Measurements from ENCODE around the gene PCBP4.
"Not testable (repeated sequence)": the region's sequence is repeated elsewhere in the genome, so short reads cannot be mapped to it uniquely, and the experiment has no call there.

The PCBP4 gene

DNA sequence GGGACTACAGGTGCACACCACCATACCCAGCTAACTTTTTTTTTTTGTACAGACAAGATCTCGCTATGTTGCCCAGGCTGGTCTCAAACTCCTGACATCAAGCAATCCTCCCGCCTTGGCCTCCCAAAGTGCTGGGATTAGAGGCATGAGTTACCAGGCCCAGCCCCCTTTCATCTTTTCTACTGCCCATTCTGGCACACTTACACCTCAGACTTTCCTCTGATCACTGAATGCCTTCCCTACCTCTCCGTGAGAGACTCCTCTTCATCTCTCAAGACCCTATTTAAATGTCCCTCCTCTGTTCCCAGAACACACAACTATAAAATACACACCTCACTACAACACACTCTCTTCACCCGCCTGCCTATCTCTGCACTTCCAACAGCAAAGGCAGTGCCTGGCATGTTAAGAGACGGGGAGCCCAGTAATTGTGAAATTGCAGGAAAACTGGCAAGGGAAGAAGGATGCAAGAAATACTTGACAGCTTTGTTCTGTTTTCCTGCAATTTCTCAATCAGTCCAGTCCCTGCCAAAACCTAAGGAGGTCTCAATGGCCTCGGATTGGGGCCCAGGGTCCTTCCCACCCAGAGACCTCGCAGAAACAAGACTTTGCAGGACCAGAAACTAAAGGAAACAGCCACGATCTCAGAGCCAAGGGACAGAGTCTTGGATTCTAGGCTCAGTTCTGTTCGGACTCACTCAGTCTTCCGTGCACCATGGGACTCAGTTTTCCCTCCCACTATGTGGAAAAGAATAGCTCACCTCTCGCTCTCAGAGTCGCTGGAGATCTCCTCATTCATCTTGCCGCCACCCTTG is 26.4 kb downstream of the PCBP4 start:
- no peak for DNase-seq

DNA sequence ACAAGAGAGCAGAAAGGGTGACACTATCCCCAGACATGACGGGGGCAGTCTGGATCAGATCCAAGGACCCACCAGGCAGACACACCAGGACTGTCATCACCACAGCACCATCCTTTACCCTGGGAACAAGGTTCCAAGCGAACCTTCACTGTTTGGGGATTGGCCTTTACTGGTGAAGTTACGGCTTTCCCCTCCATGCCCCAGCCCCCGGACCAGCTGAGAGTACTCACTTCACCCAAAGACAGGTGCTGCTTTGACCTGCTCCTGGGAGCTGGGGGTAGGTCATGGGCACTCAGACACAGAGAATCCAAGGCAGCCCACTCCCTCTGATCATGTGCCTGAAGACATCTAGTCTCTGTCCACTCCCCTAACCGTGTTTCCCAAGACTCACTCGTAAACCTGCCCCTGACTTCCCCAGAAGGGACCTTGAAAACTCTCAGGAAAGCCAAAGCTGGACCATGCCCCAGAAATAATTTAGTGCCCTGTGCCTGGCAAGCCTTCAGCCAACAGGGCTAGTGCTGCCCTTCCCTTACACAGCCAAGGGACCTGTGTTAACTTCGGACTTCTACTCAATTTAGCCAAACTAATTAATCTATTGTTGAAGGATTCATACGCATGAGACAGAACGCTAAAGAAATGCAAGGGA is 28.4 kb downstream of the PCBP4 start:
- no peak for DNase-seq

DNA sequence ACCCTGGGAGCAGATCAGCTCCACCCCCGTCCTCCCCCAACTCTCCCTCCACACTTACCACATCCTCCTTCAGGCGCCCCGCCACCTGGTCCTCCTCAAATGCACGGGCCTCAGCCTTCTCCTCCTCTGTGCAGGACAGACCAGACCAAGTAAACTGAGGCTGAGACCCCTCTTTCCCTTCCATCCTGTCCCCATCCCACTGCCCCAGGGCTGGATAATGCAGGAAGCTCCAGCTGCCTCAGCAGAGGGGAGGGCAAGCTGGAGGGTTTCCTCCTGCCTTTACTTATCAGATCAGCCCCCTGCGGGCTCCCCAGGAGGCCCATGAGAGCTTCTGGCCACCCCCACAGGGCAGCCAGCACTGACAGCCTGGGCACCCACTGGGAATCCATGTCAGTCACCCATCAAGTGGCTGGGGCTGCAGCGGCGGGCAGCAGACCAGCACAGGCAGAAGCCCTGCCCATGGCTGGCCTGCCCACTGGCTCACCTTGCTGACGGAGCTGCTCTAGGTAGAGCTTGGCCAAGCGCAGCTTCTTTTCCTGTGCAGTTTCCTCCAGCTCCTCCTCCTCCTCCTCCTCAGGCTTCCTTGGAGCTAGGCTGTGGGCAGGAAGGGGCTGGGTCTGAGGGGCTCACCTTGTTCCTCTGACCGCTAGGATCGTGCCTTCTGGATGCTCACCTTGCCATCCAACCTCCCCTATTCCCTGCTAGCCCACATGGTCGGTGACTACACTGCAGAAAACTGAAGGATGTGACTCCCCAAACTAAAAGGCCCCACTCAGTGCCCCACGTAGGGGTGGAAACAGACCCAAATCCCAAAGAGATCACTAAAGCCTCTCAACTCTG is 29.4 kb downstream of the PCBP4 start:
- DNase-seq = no peak

DNA sequence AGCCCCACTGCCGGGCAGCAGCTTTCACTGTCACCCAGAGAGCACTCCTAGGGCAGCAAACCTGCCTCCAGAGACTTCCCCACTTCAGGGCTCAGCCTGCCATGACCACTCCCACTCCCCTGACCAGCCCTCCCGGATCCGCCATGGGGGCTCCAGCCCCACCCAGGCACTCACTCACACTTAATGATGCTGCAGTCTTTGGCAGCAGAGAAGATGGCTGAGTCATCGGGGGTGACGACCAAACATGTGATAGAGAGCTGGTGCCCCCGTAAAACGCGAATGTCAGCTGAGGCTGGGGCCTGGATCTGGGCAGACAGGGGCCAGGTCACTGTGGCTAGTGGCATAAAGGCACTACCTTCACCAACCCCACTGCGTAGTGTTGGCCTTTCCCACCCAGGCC is 30.2 kb downstream of the PCBP4 start:
- no peak for DNase-seq

DNA sequence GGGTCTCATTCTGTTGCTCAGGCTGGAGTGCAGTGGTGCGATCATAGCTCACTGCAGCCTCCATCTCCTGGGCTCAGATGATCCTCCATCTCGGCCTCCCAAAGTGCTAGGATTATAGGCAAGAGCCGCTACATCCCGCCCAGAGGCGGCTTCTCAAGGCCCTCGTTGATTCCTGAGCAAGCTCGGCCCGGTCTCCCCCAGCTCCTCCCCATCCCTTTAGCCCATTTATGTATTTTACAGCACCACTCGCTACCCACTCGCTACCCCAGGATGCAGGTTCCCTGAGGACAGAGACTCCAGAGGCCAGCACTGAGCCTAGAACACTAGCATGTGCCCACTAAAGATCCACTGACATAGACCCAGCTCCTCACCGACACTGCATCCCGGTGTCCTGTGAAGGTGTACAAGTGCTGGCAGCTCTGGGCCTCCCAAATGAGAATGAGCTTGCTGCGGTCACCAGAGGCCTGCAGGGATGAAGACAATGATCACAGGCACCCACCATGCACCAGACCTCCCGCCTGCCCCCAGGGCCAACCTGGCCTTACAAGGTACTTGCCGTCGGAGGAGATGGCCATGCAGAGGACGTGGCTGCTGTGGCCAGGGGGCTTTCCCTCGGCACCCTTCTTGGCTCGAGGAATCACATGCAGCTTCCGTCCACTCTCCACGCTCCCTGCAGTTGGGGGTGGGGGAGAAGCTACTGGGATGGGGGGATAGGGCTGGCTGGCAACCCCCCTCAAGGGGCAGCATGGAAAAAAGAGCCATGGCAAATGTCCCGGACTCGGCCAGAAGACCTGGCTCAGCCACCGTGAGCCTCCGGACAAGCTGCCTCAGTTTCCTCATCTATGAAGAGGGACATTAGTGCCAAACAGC is 31.1 kb downstream of the PCBP4 start:
- DNase-seq = no peak

DNA sequence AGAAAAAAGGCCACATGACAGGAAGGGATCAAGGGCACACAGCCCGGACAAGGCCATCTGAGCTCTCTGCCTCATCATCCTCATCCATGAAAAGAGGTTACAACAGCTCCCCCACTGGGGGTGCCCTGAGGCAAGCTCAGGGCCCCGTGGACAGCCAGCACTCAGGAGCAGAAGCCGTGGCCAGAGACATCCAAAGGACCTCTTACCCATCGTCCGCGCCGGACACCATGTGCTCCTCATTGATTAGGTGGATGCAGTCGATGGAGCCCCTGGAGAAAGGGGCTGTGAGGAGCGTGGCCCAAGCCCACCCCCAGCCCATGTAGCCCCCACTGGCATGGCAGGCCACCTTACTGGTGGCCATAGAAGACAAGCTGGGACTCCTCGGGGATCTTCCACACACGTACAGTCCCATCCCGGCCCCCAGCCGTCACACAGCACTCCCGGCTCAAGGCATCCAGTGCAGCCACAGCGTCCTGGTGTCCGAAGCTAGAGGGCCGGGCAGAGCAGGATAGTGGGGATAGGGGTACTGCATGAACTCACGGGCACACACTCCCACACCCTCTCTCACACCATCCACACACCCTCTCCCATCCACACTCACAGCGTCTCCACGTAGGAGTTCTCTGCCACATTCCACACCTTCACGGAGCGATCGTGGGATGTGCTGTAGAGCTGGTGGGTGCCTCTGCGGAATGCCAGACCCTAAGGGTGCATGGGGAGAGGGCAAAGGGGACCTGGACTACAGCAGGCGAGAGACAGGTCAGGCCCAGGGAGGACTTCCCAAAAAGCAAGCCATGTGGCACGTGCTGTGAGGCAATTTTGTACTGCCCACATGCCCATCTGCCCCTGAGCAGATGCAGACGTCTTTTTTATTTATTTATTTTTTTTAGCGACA is 32.0 kb downstream of the PCBP4 start:
- DNase-seq = no peak

DNA sequence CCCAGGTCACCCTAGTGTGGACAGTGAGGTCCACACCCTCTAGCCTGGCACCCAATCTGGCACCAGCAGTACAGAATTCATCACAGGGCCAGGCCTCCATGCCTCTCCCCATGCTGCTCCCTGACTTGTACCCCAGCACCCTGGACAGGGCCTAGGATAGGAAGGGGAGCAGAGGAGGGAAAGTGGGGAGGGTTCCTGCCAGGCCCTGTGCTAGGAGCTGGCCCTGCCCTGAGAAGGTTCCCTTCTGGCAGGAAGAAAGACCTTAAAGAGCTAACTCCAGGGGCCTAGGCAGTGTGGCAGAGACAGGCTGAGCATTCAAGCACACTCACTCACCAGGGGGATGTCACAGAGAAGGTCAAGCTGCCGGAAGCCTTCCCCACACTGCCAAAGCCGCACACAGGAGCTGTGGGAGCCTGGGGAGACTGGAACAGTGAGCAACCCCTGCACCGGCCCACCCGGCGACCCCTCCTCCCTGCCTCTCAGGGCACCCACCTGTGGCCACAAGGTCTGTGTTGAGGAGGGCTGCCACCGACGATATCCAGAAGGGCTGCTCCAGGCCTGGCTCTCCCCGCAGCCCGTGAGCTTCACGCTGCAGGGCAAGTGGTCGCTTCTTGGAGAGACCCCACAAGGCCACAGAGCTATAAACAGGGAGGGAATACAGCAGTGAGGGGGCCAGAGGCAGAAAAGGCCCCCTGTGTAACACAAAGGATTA is 33.0 kb downstream of the PCBP4 start:
- no peak for DNase-seq

DNA sequence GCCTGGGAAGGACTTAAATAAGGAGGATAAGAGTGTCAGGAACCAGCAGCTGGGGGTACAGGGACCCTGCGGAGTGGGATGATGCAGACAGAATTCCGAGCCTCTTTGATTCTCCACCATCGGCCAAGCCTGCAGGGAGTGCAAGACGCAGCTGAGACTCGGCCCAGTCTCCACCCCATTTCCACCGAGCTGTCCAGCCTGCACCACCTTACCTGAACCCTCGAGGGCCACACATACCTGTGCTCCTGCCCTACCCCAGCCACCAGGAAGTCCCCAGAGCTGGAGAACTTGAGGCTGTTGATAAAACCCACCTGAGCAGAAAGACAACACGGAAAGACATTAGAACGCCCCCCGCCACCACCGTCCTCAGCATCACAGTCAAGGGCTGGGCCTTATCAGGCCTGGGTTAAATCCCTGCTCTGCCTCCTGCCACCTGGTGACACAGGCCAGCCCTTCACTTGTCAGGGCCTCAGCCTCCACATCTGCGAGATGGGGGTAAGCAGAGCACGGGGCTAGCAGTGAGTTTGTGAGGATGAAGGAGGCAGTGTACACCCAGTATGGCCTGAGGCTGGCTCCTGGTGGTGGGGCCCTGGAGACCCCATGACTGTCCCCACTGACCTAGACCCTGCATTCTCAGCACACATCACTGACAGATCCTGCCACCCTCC is 33.6 kb downstream of the PCBP4 start:
- no peak for DNase-seq

DNA sequence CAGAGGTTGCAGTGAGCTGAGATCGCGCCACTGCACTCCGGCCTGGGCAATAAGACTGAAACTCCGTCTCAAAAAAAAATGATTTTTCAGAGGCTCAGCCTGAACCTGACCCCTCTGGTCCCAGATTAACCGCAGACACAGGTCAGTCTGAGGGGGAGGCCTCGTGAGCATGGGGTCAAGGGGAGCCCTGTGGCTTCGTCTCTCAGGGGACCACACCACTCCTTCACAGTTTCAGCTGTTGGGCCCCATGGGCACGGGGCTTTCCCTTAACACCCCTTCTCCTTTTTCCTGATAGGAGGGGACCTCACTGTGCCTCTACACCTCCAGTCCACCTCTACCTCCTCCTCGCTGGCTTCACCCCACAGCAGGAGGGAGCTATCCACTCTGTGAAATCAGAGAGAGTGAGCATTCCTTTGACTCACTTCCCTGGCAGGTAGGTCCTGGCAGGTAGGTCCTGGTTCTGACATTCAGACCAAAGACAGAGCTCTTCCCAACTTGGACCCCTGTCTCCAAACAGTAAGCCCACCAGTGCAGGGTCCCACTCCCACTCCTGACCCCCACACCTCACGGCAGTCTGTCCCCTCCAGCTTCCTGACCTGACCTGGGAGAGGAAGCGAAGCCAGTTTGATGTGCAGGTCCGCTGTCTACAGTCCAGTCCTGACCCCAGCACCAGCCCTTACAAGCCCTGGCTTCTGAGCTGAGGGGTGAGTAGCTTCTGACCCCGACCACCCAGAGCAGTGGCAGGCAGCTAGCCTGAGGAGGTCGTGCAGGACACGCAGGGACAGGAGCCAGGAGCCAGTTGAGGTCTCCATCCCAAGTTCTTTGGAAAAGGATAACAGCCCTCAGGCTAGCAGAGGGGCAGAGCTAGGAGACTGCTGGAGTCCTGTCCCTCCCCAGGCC is 34.5 kb downstream of the PCBP4 start:
- no peak for DNase-seq

DNA sequence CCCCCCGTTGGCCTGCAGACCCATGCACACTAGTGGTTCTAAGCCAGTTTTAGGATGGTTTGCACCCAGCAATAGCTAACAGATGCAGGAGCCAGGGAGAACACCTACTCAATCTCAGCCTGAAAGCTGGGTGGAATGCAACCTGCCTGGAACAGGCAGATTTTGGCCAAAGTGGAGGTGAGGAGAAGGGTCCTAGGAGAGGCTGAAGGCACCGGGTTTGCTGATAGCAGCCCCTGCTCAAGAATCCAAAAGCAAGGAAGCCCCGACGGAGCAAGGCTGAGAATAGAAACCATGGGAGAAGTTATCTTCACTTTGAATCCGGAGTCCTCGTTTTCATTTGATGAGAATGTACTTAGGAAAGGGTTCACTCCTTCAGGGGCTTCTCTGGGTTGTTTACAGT is 35.5 kb downstream of the PCBP4 start:
- DNase-seq = no peak

DNA sequence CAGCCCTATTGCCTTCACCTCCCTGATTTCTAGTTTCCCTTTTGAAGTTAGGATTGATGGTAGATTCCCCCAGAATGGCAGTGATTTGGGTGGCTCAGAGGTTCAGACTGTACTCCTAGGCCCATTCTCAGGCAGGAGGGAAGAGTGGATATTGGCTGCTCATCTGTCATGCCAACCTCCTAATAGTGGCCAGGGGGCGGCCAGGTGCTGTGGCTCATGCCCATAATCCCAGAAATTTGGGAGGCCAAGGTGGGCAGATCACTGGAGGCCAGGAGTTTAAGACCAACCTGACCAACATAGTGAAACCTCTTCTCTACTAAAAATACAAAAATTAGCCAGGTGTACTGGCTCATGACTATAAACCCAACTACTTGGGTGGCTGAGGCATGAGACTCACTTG is 36.8 kb downstream of the PCBP4 start:
- DNase-seq = no peak

DNA sequence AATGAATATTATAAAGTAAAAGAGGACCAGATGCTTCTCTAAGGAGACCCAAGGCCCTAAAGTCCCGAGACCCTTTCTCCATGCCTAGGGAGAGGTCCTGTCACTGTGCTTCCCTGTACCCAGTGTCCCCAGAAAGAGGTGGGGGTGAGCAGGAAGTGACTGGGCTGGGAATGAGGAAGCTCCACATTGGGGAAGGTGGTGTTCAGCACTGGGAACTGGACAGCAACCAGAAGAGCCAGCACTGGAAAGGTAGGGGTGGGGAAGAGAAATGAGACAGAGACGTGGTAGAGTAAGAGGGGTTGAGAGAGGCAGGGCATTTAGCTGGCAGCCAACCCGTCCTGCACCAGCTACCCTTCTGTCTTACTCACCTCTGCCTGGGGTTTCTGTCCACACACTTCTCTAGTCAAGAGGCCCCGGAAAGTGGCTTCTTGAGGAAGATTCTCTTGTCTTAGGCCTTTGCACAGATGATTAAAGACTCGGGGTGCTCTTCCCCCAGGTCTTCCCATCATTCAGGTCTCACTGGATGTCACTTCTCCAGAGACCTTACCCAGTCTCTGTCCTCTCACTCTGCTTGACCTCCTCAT is 37.7 kb downstream of the PCBP4 start:
- DNase-seq = no peak

DNA sequence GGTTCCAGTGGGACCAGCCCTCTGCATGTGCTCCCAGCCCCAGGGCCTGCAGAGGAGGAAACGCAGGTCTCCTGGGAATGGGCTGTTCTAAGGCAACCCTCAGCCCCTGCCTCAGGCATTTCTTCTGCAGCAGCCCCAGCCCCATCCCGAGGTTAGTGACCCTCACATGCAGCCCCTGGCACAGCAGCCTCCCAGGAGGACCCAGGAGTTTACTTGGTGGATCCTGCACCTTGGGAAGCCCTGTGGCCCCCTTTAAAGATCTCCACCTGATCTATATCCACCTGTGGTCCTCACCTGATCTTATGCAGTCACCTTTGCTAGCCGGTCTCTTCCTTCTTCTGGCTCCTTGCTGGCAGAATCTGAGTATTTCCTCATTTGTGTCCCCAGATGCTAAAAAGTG is 38.3 kb downstream of the PCBP4 start:
- DNase-seq = not testable (repeated sequence)

DNA sequence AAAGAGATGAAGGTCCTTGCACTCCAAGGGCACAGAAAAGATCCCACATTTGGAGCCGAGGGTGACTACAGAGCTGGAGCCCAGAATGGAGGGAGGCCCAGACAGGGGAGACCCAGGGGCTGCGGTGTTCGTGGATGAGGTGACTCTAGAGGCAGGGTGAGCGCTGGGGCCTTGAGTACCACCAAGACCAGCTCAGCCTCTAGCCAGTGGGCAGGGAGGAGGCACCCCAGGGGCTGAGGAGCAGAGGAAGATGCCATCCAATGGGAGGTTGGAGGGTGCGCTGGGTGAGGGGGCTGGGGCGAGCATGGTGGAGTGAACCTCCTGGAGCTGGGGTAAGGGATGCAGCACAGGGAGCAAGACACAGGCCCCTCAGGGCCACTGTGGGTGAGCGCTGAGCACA is 38.8 kb downstream of the PCBP4 start:
- no peak for DNase-seq

DNA sequence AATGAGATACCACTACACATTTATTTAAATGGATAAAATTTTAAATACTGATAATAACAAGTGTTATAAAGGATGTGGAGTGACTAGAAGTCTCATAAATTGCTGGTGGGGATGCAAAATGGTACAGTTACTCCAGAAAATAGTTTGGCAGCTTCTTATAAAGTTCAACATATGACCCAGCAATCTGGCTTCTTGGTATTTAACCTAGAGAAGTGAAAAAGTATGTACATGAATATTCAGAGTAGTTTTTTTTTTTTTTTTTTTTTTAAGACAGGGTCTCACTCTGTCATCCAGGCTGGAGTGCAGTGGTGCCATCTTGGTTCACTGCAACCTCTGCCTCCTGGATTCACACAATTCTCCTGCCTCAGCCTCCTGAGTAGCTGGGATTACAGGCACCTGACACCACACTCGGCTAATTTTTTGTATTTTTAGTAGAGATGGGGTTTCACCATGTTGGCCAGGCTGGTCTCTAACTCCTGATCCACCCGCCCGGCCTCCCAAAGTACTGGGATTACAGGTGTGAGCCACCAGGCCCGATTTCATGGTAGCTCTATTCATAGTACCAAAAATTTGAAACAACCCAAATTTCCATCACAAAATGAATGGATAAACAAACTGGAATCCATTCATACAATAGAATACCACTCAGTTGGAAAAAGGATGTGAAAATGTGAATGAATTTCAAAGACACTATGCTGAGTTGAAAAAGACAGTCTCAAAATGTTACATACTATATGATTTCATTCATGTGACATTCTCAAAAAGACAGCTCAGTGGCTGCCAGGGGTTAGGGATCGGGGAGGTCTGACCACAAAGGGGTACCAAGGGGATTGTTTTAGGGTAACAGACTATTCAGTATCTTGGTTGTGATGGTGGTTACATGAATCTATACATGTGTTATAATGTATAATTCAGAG is 39.9 kb downstream of the PCBP4 start:
- no peak for DNase-seq

DNA sequence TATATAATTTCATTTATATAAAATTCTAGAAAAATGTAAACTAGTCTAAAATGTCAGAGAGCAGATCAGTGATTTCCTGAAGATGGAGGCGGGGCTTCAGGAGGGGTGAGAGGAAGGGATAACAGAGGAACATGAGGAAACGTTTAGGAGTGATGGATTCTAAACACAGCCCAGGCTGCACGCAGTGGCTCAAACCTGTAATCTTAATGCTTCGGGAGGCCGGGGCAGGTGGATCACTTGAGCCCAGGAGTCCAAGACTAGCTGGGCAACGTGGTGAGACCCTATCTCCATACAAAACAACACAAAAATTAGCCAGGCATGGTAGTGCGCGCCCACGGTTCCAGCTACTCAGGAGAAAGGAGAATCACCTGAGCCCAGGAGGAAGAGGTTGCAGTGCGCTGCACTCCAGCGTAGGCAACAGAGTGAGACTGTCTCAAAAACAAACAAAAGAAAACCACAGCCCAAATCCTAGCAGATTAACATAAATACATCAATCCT is 46.1 kb downstream of the PCBP4 start:
- DNase-seq = no peak

DNA sequence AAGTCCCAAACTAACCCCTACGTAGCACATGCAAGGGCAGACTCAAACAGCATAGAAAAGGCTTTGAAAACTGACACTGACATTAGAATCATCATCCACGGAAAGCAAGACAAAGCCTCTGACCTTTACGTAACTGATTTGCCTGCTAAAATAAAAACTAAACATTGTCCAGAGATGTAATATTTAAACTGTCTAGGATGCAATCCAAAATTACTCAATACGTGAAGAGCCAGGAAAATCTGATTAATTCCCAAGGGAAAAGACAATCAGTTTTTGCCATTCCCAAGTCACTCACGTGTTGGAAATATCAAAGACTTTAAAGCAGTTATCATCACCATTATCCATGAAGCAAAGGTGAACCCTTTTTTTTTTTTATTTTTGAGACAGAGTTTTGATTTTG is 50.8 kb downstream of the PCBP4 start:
- DNase-seq = no peak
